ENCODE data around the gene IGFN1.

IGFN1 gene

GRCh38 chr1:201185527-201186128 is 5.0 kb upstream of the IGFN1 start:
- DNase-seq = no peak

GRCh38 chr1:201186192-201186591 is 4.4 kb upstream of the IGFN1 start:
- no peak for DNase-seq

- DNase-seq = no peak
These were observed 1.5 kb upstream of the IGFN1 start for GRCh38 chr1:201189085-201189484.

GRCh38 chr1:201190005-201190404 is 619 bp upstream of the IGFN1 start:
- no peak for DNase-seq

- no peak for DNase-seq
These were observed 1.1 kb downstream of the IGFN1 start for GRCh38 chr1:201191653-201192260.

- DNase-seq = no peak
These were observed 1.7 kb downstream of the IGFN1 start for GRCh38 chr1:201192261-201192788.

GRCh38 chr1:201194046-201194445 is 3.4 kb downstream of the IGFN1 start:
- DNase-seq = no peak

- DNase-seq = no peak
These were observed 8.0 kb downstream of the IGFN1 start for GRCh38 chr1:201198598-201198997.

- DNase-seq = no peak
These were observed 14.4 kb downstream of the IGFN1 start for GRCh38 chr1:201205036-201205435.

GRCh38 chr1:201206176-201206575 is 15.6 kb downstream of the IGFN1 start:
- no peak for DNase-seq

GRCh38 chr1:201207046-201207445 is 16.4 kb downstream of the IGFN1 start:
- DNase-seq = no peak

- DNase-seq = no peak
These were observed 17.6 kb downstream of the IGFN1 start for GRCh38 chr1:201208236-201208635.

- DNase-seq = no peak
These were observed 21.4 kb downstream of the IGFN1 start for GRCh38 chr1:201212056-201212455.

- DNase-seq = no peak
These were observed 21.9 kb downstream of the IGFN1 start for GRCh38 chr1:201212461-201213055.

GRCh38 chr1:201213106-201213770 is 22.6 kb downstream of the IGFN1 start:
- DNase-seq = no peak

GRCh38 chr1:201213926-201214325 is 23.3 kb downstream of the IGFN1 start:
- DNase-seq = no peak

- DNase-seq = no peak
These were observed 23.8 kb downstream of the IGFN1 start for GRCh38 chr1:201214461-201214860.

GRCh38 chr1:201214886-201215285 is 24.3 kb downstream of the IGFN1 start:
- no peak for DNase-seq

GRCh38 chr1:201215531-201216357 is 25.1 kb downstream of the IGFN1 start:
- no peak for DNase-seq

- no peak for DNase-seq
These were observed 25.9 kb downstream of the IGFN1 start for GRCh38 chr1:201216395-201217085.

GRCh38 chr1:201217146-201217545 is 26.5 kb downstream of the IGFN1 start:
- DNase-seq = no peak

- no peak for DNase-seq
These were observed 27.2 kb downstream of the IGFN1 start for GRCh38 chr1:201217851-201218250.

All from T-helper 1 cell (primary cell).